Left ventricle myocardium inferior (tissue), 1 donor: Measurements from ENCODE around the gene RASGRP3. TPM values are rescaled to one million over a fixed set of nuclear protein-coding genes. Genes with fewer than 3 reads are reported as not detected.

Experiments used
- DNase-seq: peaks from one replicate; pipeline ENCODE4 v3.0.0-alpha.2; 2020
- H3K27ac ChIP-seq: fragments of 200-600 bp; replicated peaks from 2 replicates; pipeline ENCODE4 v1.8.0; 2021
- H3K27me3 ChIP-seq: fragments of 200-600 bp; 2 replicates; pipeline ENCODE4 v1.8.0; 2021; ENCODE audit warnings: low read depth
- H3K36me3 ChIP-seq: fragments of 200-600 bp; 2 replicates; pipeline ENCODE4 v1.8.0; 2021
- H3K4me1 ChIP-seq: fragments of 200-600 bp; 2 replicates; pipeline ENCODE4 v1.8.0; 2021
- H3K4me3 ChIP-seq: fragments of 200-600 bp; 2 replicates; pipeline ENCODE4 v1.8.0; 2021; ENCODE audit warnings: mild to moderate bottlenecking, moderate library complexity
- H3K9me3 ChIP-seq: fragments of 200-600 bp; replicated peaks from 2 replicates; pipeline ENCODE4 v1.8.0; 2021
- CTCF ChIP-seq: fragments of 200-600 bp; IDR thresholded peaks from 2 replicates; pipeline ENCODE4 v1.8.0; 2021; ENCODE audit warnings: antibody characterized with exemption, mild to moderate bottlenecking, borderline replicate concordance
- intact Hi-C: fragments of 100-400 bp; cut with micrococcal nuclease; formaldehyde crosslinking; loops from one replicate; pipeline ENCODE4 v1.11.0; 2022
- total RNA-seq: library from RNA; stranded (reverse); fragmentation: NEBNext Ultra II Directional; extraction: Animal tissue kit (Norgen Biotek cat#: 25700); gene quantifications from one replicate; pipeline ENCODE4 v1.2.1, GENCODE V29; 2021
- donor health status: DM: no; HTN: yes; CAD: no; lungs with severe emphysema.

Gene RASGRP3
- total RNA-seq, 1 donor from 2014 or later: 69.2 TPM

DNA sequence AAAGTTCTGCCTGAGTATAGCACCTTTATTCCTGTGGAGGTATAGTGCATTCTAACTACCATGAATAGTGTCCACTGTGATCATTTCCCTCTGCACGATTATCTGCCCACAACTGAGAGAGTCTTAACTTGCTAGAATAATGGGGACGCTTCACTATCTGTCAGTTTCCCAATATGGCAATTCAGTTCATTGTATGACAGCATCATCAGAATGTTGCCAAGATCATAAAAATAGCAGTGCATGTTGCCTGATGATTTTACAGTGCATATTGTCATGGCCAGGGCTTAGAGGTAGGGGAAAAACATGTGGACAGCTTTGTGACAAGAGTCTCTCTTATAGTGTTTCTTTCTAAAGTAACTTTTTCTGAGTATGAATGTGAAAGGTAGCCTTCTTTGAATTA, 6.1 kb downstream of the RASGRP3 start:
- Histone ChIP-seq H3K4me3 (no peak overlapping the region), H3K27me3 (no peaks in the 10 kb centered on the region), H3K27ac (peak overlapping the region; percentile 95), H3K36me3 (peaks cover 2% of the 10 kb centered on the region), H3K9me3 (peaks cover 15% of the 10 kb centered on the region), H3K4me1 (peaks cover 77% of the 10 kb centered on the region)
- intact Hi-C loops: no loop called here
- DNase-seq: no peak
- no peak for TF ChIP-seq CTCF

DNA sequence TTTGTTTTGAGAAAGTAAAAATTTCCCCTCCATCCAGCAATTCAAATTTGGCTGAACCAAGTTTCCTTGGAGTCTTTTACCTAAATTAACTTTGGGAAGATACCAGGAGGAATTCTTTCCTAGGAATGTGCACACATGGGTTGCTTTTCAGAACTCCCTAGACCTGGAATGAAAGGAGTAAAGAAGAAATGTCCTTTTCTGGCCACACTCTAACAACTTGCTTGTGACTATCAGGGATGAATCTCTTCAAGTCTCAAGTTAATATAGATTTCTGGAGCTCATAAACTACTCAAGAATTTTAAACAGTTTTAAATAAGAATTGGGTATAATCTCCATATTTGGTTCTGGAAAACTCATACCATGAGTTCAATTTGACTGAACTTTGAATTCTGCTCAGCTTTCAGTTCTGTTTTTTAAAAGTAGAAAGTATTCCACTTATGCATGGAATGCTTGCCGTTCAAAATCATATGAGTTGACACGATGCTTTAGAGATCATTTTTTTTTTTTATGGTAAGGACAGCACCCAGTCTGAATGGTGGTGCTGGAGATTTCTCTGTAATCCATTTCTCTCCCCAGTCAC, 7.7 kb downstream of the RASGRP3 start:
- intact Hi-C loops: no loop called here

GRCh38 chr2:33485051-33485450, 8.6 kb downstream of the RASGRP3 start:
- intact Hi-C loops: no loop called here
- H3K36me3 ChIP-seq: peaks cover 2% of the 10 kb centered on the region
- no peaks in the 10 kb centered on the region for H3K27me3 ChIP-seq
- H3K9me3 ChIP-seq: peaks cover 15% of the 10 kb centered on the region
- H3K4me3 ChIP-seq: no peak overlapping the region
- no peak for TF ChIP-seq CTCF
- peaks cover 73% of the 10 kb centered on the region for H3K4me1 ChIP-seq
- peak overlapping the region; percentile 95 for H3K27ac ChIP-seq
- DNase-seq: no peak

More for the DNA sequence above, 7.7 kb downstream of the RASGRP3 start:
- Histone ChIP-seq H3K27me3 (no peaks in the 10 kb centered on the region), H3K36me3 (peaks cover 2% of the 10 kb centered on the region), H3K27ac (peak overlapping the region; percentile 95), H3K4me3 (no peak overlapping the region), H3K9me3 (peaks cover 15% of the 10 kb centered on the region), H3K4me1 (peaks cover 73% of the 10 kb centered on the region)
- no peak for TF ChIP-seq CTCF
- no peak for DNase-seq

DNA sequence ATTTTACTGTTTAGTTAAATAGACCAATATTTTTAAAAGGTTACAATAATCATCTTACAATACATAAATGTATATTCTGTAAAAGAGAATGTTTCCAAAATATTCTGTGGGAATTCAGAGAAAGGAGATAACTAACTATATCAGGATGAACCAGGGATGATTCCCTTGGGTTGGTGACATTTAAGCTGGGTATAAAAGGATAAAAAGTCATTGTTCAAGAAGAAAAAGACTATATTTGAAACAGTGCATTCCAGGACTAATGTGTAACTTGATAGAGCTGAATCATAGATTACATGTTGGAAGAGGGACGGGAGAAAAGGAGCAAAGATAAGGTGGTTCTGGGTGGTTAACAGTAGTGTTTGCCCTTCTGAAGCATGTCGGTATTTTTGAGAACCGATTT, 10.1 kb downstream of the RASGRP3 start:
- TF ChIP-seq CTCF: no peak
- no peak for DNase-seq
- intact Hi-C loops: no loop called here
- H3K36me3 ChIP-seq: peaks cover 2% of the 10 kb centered on the region
- H3K9me3 ChIP-seq: peaks cover 15% of the 10 kb centered on the region
- no peak overlapping the region for H3K27ac ChIP-seq
- no peak overlapping the region for H3K4me3 ChIP-seq
- peaks cover 73% of the 10 kb centered on the region for H3K4me1 ChIP-seq
- H3K27me3 ChIP-seq: no peaks in the 10 kb centered on the region

DNA sequence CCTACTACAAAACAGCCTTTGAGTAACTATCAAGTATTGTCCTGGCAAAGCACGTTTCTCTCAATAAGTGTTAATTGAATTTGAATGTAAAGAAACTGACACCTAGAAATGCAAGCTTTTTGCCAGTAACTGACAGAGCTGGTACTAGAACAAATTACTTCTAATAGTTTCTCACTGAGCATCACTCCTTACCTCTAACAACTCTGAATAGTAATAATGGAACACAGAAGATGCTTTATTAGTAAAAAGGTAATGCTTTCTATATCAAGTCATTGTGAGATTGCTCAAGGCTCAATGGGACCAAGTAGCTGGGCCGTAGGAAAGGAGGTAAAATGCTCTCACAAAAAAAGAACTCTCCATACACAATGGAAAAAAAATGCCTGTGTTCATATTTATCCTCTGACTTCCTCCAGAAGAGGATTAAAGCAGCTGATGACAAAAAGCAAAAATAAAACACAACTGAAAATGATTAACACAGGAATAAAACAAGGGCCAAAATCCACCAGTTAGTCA, 11.8 kb downstream of the RASGRP3 start:
- H3K27ac ChIP-seq: no peak overlapping the region
- H3K36me3 ChIP-seq: peaks cover 2% of the 10 kb centered on the region
- H3K4me3 ChIP-seq: no peak overlapping the region
- H3K4me1 ChIP-seq: peaks cover 77% of the 10 kb centered on the region
- intact Hi-C loops: no loop called here
- no peak for TF ChIP-seq CTCF
- no peaks in the 10 kb centered on the region for H3K27me3 ChIP-seq
- DNase-seq: no peak
- H3K9me3 ChIP-seq: peaks cover 15% of the 10 kb centered on the region
